Activated CD8-positive, alpha-beta memory T cell treated with anti-CD3 and anti-CD28 coated beads, Interleukin-2, amount 10 ng/mL, durations not matched to agents 7 days and 5 days (primary cell): ENCODE data around the gene PIK3R1. TPM values are rescaled to one million over a fixed set of nuclear protein-coding genes. Genes with fewer than 3 reads are reported as not detected.
A peak's percentile ranks its signal among the peaks of the same experiment; 100 is the strongest.
"Not testable (repeated sequence)": the region's sequence is repeated elsewhere in the genome, so short reads cannot be mapped to it uniquely, and the experiment has no call there.

Source experiments
- ATAC-seq: fragments of 150-1000 bp; cut with Tn5 transposase; one replicate; pipeline ENCODE4 v1.10.0; 2021; ENCODE audit warnings: moderate library complexity
- CTCF ChIA-PET: fragments of 350-600 bp; sonication (Branson Sonifier 250); formaldehyde crosslinking; loops from one replicate; lab custom pipeline; 2021; ENCODE audit warnings: antibody characterized with exemption; lab: Charles Lee
- DNase-seq: peaks from one replicate; pipeline ENCODE4 v3.0.0-alpha.2; 2020
- H3K27ac Mint-ChIP-seq: one replicate; pipeline ENCODE4 v1.8.0; 2021; ENCODE audit warnings: mild to moderate bottlenecking, mixed read lengths
- H3K27me3 Mint-ChIP-seq: one replicate; pipeline ENCODE4 v1.8.0; 2021; ENCODE audit warnings: mixed read lengths
- H3K36me3 Mint-ChIP-seq: one replicate; pipeline ENCODE4 v1.8.0; 2021; ENCODE audit warnings: mild to moderate bottlenecking, mixed read lengths
- H3K4me1 Mint-ChIP-seq: one replicate; pipeline ENCODE4 v1.8.0; 2021; ENCODE audit warnings: mixed read lengths
- H3K4me3 Mint-ChIP-seq: one replicate; pipeline ENCODE4 v1.8.0; 2021; ENCODE audit warnings: mild to moderate bottlenecking, moderate library complexity, mixed read lengths
- H3K9me3 Mint-ChIP-seq: one replicate; pipeline ENCODE4 v1.8.0; 2022; ENCODE audit warnings: low read depth, mixed read lengths
- total RNA-seq, 2 experiments: library from RNA; stranded (reverse); gene quantifications; one replicate each; pipeline ENCODE4 v1.2.3, GENCODE V29; 2021

The PIK3R1 gene
- total RNA-seq, 2 experiments from 2014 or later, result 78.4 to 84.7 TPM

GRCh38 chr5:68210654-68211053 is 4.9 kb upstream of the PIK3R1 start:
- H3K4me3 Mint-ChIP-seq, H3K27me3 Mint-ChIP-seq, ATAC-seq, DNase-seq, H3K4me1 Mint-ChIP-seq, H3K27ac Mint-ChIP-seq: not testable (repeated sequence)
- Mint-ChIP-seq H3K36me3 (peaks cover 24% of the 10 kb centered on the region), H3K9me3 (peaks cover 21% of the 10 kb centered on the region)
- CTCF ChIA-PET, result interaction anchor here (1.0 kb wide), 1 partner anchor 42 kb away, joined by 3 read pairs; no protein-coding TSS in a partner anchor

- DNase-seq, result no peak
- peak; percentile 26 for ATAC-seq
- H3K27me3 Mint-ChIP-seq, result no peaks in the 10 kb centered on the region
These were observed 911 bp upstream of the PIK3R1 start for GRCh38 chr5:68214482-68215207.

GRCh38 chr5:68215898-68216244 is 315 bp downstream of the PIK3R1 start:
- H3K4me1 Mint-ChIP-seq, result peaks cover 43% of the 10 kb centered on the region
- CTCF ChIA-PET, result interaction anchor here (0.9 to 4.1 kb wide), 14 partner anchors 14 to 1372 kb away, joined by 3 to 27 read pairs (median 3); no protein-coding TSS in a partner anchor
- peak overlapping the region; percentile 86 for H3K4me3 Mint-ChIP-seq

More at GRCh38 chr5:68214482-68215207, 911 bp upstream of the PIK3R1 start:
- Mint-ChIP-seq H3K27ac (peak overlapping the region; percentile 92), H3K4me1 (peaks cover 35% of the 10 kb centered on the region), H3K4me3 (peak overlapping the region; percentile 86), H3K36me3 (peaks cover 33% of the 10 kb centered on the region), H3K9me3 (peaks cover 20% of the 10 kb centered on the region)
- CTCF ChIA-PET, result interaction anchor here (1.0 to 4.1 kb wide), 6 partner anchors 39 to 65 kb away, joined by 3 to 27 read pairs (median 4); no protein-coding TSS in a partner anchor

GRCh38 chr5:68216245-68217046 is 890 bp downstream of the PIK3R1 start:
- DNase-seq (peak; percentile 75), ATAC-seq (peak; percentile 17)
- H3K4me3 Mint-ChIP-seq, result peak overlapping the region; percentile 86
- no peaks in the 10 kb centered on the region for H3K27me3 Mint-ChIP-seq
- CTCF ChIA-PET, result interaction anchor here (0.9 to 4.1 kb wide), 11 partner anchors 13 to 1373 kb away, joined by 3 to 27 read pairs (median 3); no protein-coding TSS in a partner anchor
- H3K4me1 Mint-ChIP-seq, result peaks cover 43% of the 10 kb centered on the region
- peaks cover 7% of the 10 kb centered on the region for H3K9me3 Mint-ChIP-seq
- H3K36me3 Mint-ChIP-seq, result peaks cover 36% of the 10 kb centered on the region
- H3K27ac Mint-ChIP-seq, result peak overlapping the region; percentile 86

More at GRCh38 chr5:68215898-68216244, 315 bp downstream of the PIK3R1 start:
- DNase-seq (no peak), ATAC-seq (peak; percentile 74)
- peak overlapping the region; percentile 86 for H3K27ac Mint-ChIP-seq
- peaks cover 12% of the 10 kb centered on the region for H3K9me3 Mint-ChIP-seq
- H3K36me3 Mint-ChIP-seq, result peaks cover 37% of the 10 kb centered on the region
- H3K27me3 Mint-ChIP-seq, result no peaks in the 10 kb centered on the region

GRCh38 chr5:68217047-68217355 is 1.4 kb downstream of the PIK3R1 start:
- Mint-ChIP-seq H3K27ac (peak overlapping the region; percentile 86), H3K4me1 (peaks cover 45% of the 10 kb centered on the region), H3K27me3 (no peaks in the 10 kb centered on the region), H3K9me3 (peaks cover 4% of the 10 kb centered on the region), H3K4me3 (peak overlapping the region; percentile 86), H3K36me3 (peaks cover 34% of the 10 kb centered on the region)
- CTCF ChIA-PET, result interaction anchor here (1.2 to 4.1 kb wide), 8 partner anchors 13 to 1373 kb away, joined by 3 to 27 read pairs (median 7); no protein-coding TSS in a partner anchor
- ATAC-seq (no peak), DNase-seq (no peak)

GRCh38 chr5:68217528-68217927 is 2.0 kb downstream of the PIK3R1 start:
- no peak for ATAC-seq

GRCh38 chr5:68219161-68219816 is 3.7 kb downstream of the PIK3R1 start:
- DNase-seq (no peak), ATAC-seq (no peak)
- Mint-ChIP-seq H3K27me3 (no peaks in the 10 kb centered on the region), H3K4me3 (no peak overlapping the region), H3K36me3 (peaks cover 41% of the 10 kb centered on the region), H3K4me1 (peaks cover 55% of the 10 kb centered on the region), H3K27ac (no peak overlapping the region), H3K9me3 (no peaks in the 10 kb centered on the region)
- CTCF ChIA-PET, result interaction anchor here (1.0 to 1.8 kb wide), 5 partner anchors 19 to 53 kb away, joined by 3 to 5 read pairs (median 4); no protein-coding TSS in a partner anchor

More at GRCh38 chr5:68217528-68217927, 2.0 kb downstream of the PIK3R1 start:
- peaks cover 36% of the 10 kb centered on the region for H3K36me3 Mint-ChIP-seq
- H3K27ac Mint-ChIP-seq, result peak overlapping the region; percentile 4
- CTCF ChIA-PET, result interaction anchor here (2.3 to 4.1 kb wide), 2 partner anchors 22 to 53 kb away, joined by 15 to 27 read pairs; no protein-coding TSS in a partner anchor
- H3K27me3 Mint-ChIP-seq, result no peaks in the 10 kb centered on the region
- H3K4me3 Mint-ChIP-seq, result peak overlapping the region; percentile 86
- H3K9me3 Mint-ChIP-seq, result no peaks in the 10 kb centered on the region
- peaks cover 48% of the 10 kb centered on the region for H3K4me1 Mint-ChIP-seq
- no peak for DNase-seq

GRCh38 chr5:68220260-68220659 is 4.7 kb downstream of the PIK3R1 start:
- peaks cover 44% of the 10 kb centered on the region for H3K36me3 Mint-ChIP-seq
- no peak for ATAC-seq
- H3K4me3 Mint-ChIP-seq, result no peak overlapping the region
- H3K9me3 Mint-ChIP-seq, result no peaks in the 10 kb centered on the region
- no peak for DNase-seq
- CTCF ChIA-PET, result interaction anchor here (1.0 to 1.8 kb wide), 4 partner anchors 19 to 52 kb away, joined by 3 to 5 read pairs (median 4); no protein-coding TSS in a partner anchor
- no peaks in the 10 kb centered on the region for H3K27me3 Mint-ChIP-seq
- H3K27ac Mint-ChIP-seq, result no peak overlapping the region
- H3K4me1 Mint-ChIP-seq, result peaks cover 60% of the 10 kb centered on the region

GRCh38 chr5:68220914-68221313 is 5.4 kb downstream of the PIK3R1 start:
- H3K36me3 Mint-ChIP-seq, result peaks cover 51% of the 10 kb centered on the region
- CTCF ChIA-PET, result interaction anchor here (1.2 kb wide), 1 partner anchor 51 kb away, joined by 3 read pairs; no protein-coding TSS in a partner anchor

GRCh38 chr5:68221488-68221887 is 5.9 kb downstream of the PIK3R1 start:
- no peaks in the 10 kb centered on the region for H3K27me3 Mint-ChIP-seq
- no peak overlapping the region for H3K4me3 Mint-ChIP-seq
- no peak for ATAC-seq
- H3K27ac Mint-ChIP-seq, result no peak overlapping the region
- H3K36me3 Mint-ChIP-seq, result peaks cover 55% of the 10 kb centered on the region
- no peak for DNase-seq
- peaks cover 72% of the 10 kb centered on the region for H3K4me1 Mint-ChIP-seq
- H3K9me3 Mint-ChIP-seq, result no peaks in the 10 kb centered on the region
- CTCF ChIA-PET, result interaction anchor here (1.2 kb wide), 1 partner anchor 51 kb away, joined by 3 read pairs; no protein-coding TSS in a partner anchor

More at GRCh38 chr5:68220914-68221313, 5.4 kb downstream of the PIK3R1 start:
- Mint-ChIP-seq H3K27ac (no peak overlapping the region), H3K4me1 (peaks cover 66% of the 10 kb centered on the region), H3K9me3 (no peaks in the 10 kb centered on the region), H3K27me3 (no peaks in the 10 kb centered on the region), H3K4me3 (no peak overlapping the region)
- DNase-seq, result no peak
- ATAC-seq, result no peak

- Mint-ChIP-seq H3K9me3 (no peaks in the 10 kb centered on the region), H3K4me1 (peaks cover 72% of the 10 kb centered on the region), H3K36me3 (peaks cover 58% of the 10 kb centered on the region), H3K4me3 (no peak overlapping the region), H3K27me3 (no peaks in the 10 kb centered on the region), H3K27ac (no peak overlapping the region)
- DNase-seq (no peak), ATAC-seq (no peak)
- CTCF ChIA-PET, result interaction anchor here (1.2 kb wide), 1 partner anchor 50 kb away, joined by 3 read pairs; no protein-coding TSS in a partner anchor
These were observed 6.8 kb downstream of the PIK3R1 start for GRCh38 chr5:68222310-68222709.

GRCh38 chr5:68222824-68223354 is 7.3 kb downstream of the PIK3R1 start:
- CTCF ChIA-PET, result no interaction called here
- H3K4me3 Mint-ChIP-seq, result no peak overlapping the region
- H3K27me3 Mint-ChIP-seq, result no peaks in the 10 kb centered on the region
- DNase-seq (no peak), ATAC-seq (no peak)
- H3K4me1 Mint-ChIP-seq, result peaks cover 70% of the 10 kb centered on the region
- H3K9me3 Mint-ChIP-seq, result no peaks in the 10 kb centered on the region
- H3K36me3 Mint-ChIP-seq, result peaks cover 62% of the 10 kb centered on the region
- H3K27ac Mint-ChIP-seq, result no peak overlapping the region
